Gastroesophageal sphincter (tissue), 4 donors: ENCODE data around the gene LTBP3. TPM values are rescaled to one million over a fixed set of nuclear protein-coding genes. Genes with fewer than 3 reads are reported as not detected.

ENCODE experiments used
- ATAC-seq: fragments of 150-250 bp; one replicate; pipeline ENCODE4 v1.9.1; 2016; ENCODE audit warnings: mild to moderate bottlenecking, moderate library complexity
- H3K27ac ChIP-seq, 4 donors: fragments of 200-600 bp; sonication (generic) in 3 of 4; 1 replicate in 3 of 4; 2 replicates in 1 of 4; pipeline ENCODE4 v1.5.1; 2016 to 2019
- H3K27me3 ChIP-seq: fragments of 200-600 bp; sonication (generic); one replicate; pipeline ENCODE4 v1.5.1; 2019
- H3K36me3 ChIP-seq, 2 donors: fragments of 200-600 bp; sonication (generic); one replicate each; pipeline ENCODE4 v1.5.1; 2019; ENCODE audit warnings: control low read depth in 1 of 2
- H3K4me1 ChIP-seq, 3 donors: fragments of 200-600 bp; sonication (generic); 1 replicate in 2 of 3; 2 replicates in 1 of 3; pipeline ENCODE4 v1.5.1; 2016 to 2019; ENCODE audit warnings: control low read depth in 2 of 3
- H3K4me3 ChIP-seq, 2 donors: fragments of 200-600 bp; sonication (generic); one replicate each; pipeline ENCODE4 v1.5.1; 2019; ENCODE audit warnings: mild to moderate bottlenecking in 1 of 2, moderate library complexity in 1 of 2
- H3K9me3 ChIP-seq, 3 donors: fragments of 200-600 bp; sonication (generic); one replicate each; pipeline ENCODE4 v1.5.1; 2017 to 2019; ENCODE audit warnings: control low read depth in 2 of 3
- CTCF ChIP-seq, 4 experiments: fragments of 200-600 bp in 2 of 4; fragments of 450-650 bp in 2 of 4; sonication (generic) in 1 of 4; IDR thresholded peaks; one replicate each; pipeline ENCODE4 v1.5.1; 2017 to 2019; ENCODE audit warnings: antibody characterized with exemption in 4 of 4, mild to moderate bottlenecking in 2 of 4, moderate library complexity in 2 of 4
- EP300 ChIP-seq: sonication (generic); formaldehyde crosslinking; IDR thresholded peaks from one replicate; pipeline ENCODE4 v1.6.1; 2017; ENCODE audit warnings: antibody characterized with exemption, mild to moderate bottlenecking
- POLR2A ChIP-seq, 2 donors: fragments of 450-650 bp; IDR thresholded peaks; one replicate each; pipeline ENCODE4 v1.6.1; 2017; ENCODE audit warnings: antibody characterized with exemption in 2 of 2, mild to moderate bottlenecking in 2 of 2, moderate library complexity in 1 of 2
- POLR2AphosphoS5 ChIP-seq: sonication (generic); formaldehyde crosslinking; IDR thresholded peaks from one replicate; pipeline ENCODE4 v1.6.1; 2017; ENCODE audit warnings: antibody characterized with exemption
- WGBS, 2 donors: methylation state at CpG; one replicate each; pipeline ENCODE4 v1.1.5; 2018; ENCODE audit warnings: low coverage in 1 of 2; 5-methylcytosine and 5-hydroxymethylcytosine counted together
- total RNA-seq, 4 donors: library from RNA; depleted of rRNA; stranded (reverse); fragments of >200 nt; gene quantifications; one replicate each; pipeline ENCODE4 v1.1.0, GENCODE V29; 2016

Gene LTBP3
- total RNA-seq, 4 donors from 2014 or later, result 90.6 to 173 (median 139) TPM

DNA sequence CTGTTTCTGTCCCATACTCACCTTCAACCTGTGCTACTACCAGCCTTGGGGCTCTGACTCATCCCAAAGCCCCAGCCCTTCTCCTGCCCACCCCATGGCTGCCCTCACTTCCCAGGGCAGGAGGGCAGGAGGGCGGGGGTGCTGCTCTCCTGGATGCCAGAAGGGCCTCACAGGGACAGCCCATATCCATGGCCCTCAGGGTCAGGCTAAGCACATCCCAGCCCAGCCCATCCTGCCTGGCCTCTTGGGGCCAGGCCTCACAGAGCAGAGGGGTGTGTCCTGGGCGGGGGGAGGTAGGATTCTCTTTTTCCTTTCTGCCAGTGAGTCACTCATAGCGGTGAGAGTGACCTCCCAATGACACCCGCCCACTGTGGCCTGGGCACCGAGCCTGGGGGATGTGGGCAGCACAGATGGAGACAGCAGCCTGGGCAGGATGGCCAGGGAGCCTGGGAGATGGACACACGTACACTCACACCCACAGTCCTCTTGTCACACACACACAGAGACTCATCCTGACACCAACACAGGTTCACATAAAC, 2.4 kb downstream of the LTBP3 start:
- H3K27ac ChIP-seq, result peak overlapping the region in 3 of 4 donors; percentile 97 to 100 (median 98)

DNA sequence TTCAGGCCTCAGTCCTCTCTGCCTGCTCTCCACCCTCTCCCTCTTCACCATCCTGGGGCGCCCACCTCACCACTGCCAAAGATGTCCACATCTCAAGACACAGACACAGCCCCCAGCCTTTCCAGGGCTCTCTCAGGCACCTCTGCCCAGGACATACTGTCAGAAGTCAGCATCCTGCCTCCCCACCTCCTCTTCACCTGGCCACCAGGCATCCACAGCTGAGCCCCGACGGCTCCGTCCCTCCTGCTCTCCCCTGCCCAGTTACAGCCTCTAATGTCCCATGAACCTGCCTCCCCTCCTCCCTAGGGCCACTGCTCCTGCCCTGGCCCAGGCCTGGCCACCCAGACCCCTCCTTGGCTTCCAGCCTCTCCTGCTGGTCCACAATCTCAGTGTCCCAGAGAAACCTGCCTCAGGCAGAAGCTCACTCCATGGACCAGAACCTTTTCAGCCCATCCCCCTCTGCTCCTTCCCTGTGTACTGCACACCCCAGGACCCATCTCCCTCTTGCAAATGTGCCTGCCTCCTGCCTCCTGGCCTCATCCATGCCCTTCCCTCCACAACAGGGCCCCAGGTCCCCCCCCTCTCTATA, 3.2 kb downstream of the LTBP3 start:
- ATAC-seq, result no peak
- H3K4me1 ChIP-seq, result peaks cover 0 to 76% (median 46%) of the 10 kb centered on the region in 3 donors
- no peak overlapping the region for H3K4me3 ChIP-seq
- peaks cover 0 to 43% of the 10 kb centered on the region in 2 donors for H3K36me3 ChIP-seq
- no peak for TF ChIP-seq EP300
- no peak for TF ChIP-seq CTCF (IDR thresholded peaks at IDR 0.05)
- no peak for TF ChIP-seq POLR2AphosphoS5
- TF ChIP-seq POLR2A (IDR thresholded peaks at IDR 0.05), result no peak
- H3K27ac ChIP-seq, result peak overlapping the region in 3 of 4 donors; percentile 97 to 100 (median 98)
- no peaks in the 10 kb centered on the region for H3K27me3 ChIP-seq
- 75 to 88% methylated on average over 2 to 3 of the region's 4 CpGs for WGBS, 2 donors
- no peaks in the 10 kb centered on the region for H3K9me3 ChIP-seq

More for the DNA sequence above, 2.4 kb downstream of the LTBP3 start:
- peak; percentile 23 for ATAC-seq
- Histone ChIP-seq H3K27me3 (no peaks in the 10 kb centered on the region), H3K9me3 (no peaks in the 10 kb centered on the region), H3K4me3 (no peak overlapping the region), H3K36me3 (peaks cover 0 to 35% of the 10 kb centered on the region in 2 donors), H3K4me1 (peaks cover 0 to 84% (median 54%) of the 10 kb centered on the region in 3 donors)
- peak; percentile 39 for TF ChIP-seq POLR2AphosphoS5
- TF ChIP-seq POLR2A (IDR thresholded peaks at IDR 0.05), result no peak
- no CpG with 5 or more reads among the region's 6 CpGs for WGBS, 2 donors

- H3K36me3 ChIP-seq, result peaks cover 0 to 48% of the 10 kb centered on the region in 2 donors
- no peak for ATAC-seq
- H3K4me3 ChIP-seq, result no peak overlapping the region
- no peaks in the 10 kb centered on the region for H3K27me3 ChIP-seq
- TF ChIP-seq POLR2AphosphoS5, result no peak
- no peak for TF ChIP-seq EP300
- peak overlapping the region in 3 of 4 donors; percentile 3 to 98 (median 97) for H3K27ac ChIP-seq
- 40 to 77% methylated on average over 1 to 6 of the region's 27 CpGs for WGBS, 2 donors
- peaks cover 0 to 69% (median 40%) of the 10 kb centered on the region in 3 donors for H3K4me1 ChIP-seq
- no peaks in the 10 kb centered on the region for H3K9me3 ChIP-seq
Observed at GRCh38 chr11:65554057-65554818, 3.9 kb downstream of the LTBP3 start.

DNA sequence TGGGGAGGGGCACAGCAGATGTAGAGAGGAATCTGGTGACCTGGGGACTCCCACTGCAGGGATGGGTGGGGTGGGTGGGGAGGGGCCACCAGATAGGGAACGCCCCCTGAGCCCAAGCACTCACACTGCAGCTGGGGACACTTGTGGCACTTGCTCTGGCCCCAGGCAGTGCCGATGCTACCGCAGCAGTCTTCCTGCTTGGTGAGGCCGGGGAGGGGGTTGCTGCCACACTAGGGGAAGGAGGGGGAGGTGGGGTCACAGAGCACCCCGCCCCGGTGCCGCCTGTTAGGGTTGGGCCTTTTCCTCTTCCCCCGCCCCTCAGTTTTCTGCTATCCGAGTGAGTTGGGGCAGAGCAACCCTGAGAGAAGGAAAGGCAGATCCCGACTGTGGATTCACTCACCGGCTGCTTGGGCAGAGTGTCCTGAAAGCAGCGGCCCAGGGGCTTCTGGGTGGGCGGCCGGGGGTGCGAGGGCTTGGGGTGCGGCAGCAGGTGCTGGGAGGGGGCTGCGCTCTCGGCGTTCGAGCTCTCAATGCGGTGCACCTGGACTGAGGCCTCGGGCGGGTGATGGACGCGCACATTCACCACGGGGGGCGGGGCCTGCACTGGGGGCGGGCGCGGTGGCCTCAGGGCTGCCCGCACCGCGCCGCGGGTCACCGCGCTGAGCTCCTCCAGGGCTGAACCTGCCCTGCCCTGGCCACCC, 4.7 kb downstream of the LTBP3 start:
- no CpG with 5 or more reads among the region's 37 CpGs for WGBS, 2 donors
- H3K36me3 ChIP-seq, result peaks cover 0 to 55% of the 10 kb centered on the region in 2 donors
- peak overlapping the region in 2 of 4 donors; percentile 3 to 97 for H3K27ac ChIP-seq
- H3K4me1 ChIP-seq, result peaks cover 0 to 61% (median 33%) of the 10 kb centered on the region in 3 donors
- no peaks in the 10 kb centered on the region for H3K9me3 ChIP-seq
- H3K4me3 ChIP-seq, result no peak overlapping the region
- TF ChIP-seq CTCF (IDR thresholded peaks at IDR 0.05) (no peak), EP300 (no peak), POLR2A (IDR thresholded peaks at IDR 0.05) (no peak), POLR2AphosphoS5 (no peak)
- no peaks in the 10 kb centered on the region for H3K27me3 ChIP-seq
- no peak for ATAC-seq

DNA sequence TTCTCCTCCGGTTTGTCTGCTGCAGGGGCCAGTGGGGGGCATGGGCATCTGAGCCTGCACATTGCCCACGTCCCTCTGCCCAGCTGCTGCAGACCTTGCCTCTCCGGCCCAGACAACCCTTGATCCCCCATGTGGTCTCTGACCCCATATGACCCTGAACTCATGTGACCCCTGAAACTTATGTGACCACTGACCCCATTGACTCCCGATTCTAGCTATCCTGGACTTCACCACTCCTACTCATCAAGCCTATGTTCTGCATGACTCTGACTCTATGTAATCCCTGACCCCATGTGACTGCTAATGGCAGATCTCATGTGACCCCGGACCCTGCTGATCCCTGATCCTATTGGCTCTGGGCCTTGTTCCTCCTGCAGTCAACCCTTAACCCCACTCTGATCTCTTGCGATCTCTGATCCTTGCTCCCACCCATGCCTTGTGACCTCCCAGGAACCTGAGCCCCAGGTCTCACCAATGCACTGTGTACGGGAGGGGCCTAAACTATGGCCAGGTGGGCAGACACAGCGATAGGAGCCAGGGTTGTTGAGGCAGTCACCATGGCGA, 5.7 kb downstream of the LTBP3 start:
- no peak overlapping the region for H3K4me3 ChIP-seq
- TF ChIP-seq EP300 (no peak), POLR2A (IDR thresholded peaks at IDR 0.05) (no peak), CTCF (IDR thresholded peaks at IDR 0.05) (no peak), POLR2AphosphoS5 (no peak)

More for the DNA sequence above, 5.7 kb downstream of the LTBP3 start:
- ATAC-seq, result no peak
- peaks cover 0 to 65% of the 10 kb centered on the region in 2 donors for H3K36me3 ChIP-seq
- no peaks in the 10 kb centered on the region for H3K27me3 ChIP-seq
- H3K27ac ChIP-seq, result no peak overlapping the region
- peaks cover 0 to 64% (median 32%) of the 10 kb centered on the region in 3 donors for H3K4me1 ChIP-seq
- H3K9me3 ChIP-seq, result no peaks in the 10 kb centered on the region
- WGBS, 2 donors, result 33 to 83% methylated on average over 1 to 3 of the region's 9 CpGs
